Cerebellar nuclear complex (tissue), 1 donor: ENCODE data around the gene CAPN6.

Experiments
- DNase-seq, 2 experiments: peaks; one replicate each; lab custom pipeline; 2025; lab: John Stamatoyannopoulos, UW

The CAPN6 gene

DNA sequence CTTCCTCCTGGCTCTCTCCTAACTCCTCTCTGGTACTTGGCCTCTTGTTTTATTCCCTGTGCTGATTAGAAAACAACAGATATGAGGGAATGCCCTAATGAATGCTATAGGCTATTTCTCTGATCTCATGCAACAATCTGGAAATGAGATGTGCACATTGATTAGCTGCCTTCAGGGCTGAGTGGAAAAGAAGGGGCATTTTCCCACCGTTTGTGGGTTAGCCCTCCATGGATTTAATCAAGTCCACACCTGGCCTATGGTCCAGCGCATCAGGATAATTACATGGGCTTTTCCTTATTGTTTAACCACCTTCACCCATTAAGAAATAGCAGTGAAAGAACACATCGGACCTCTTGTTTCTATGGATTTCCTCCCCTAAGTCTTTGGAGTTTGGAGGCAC lies 70.0 kb downstream of the CAPN6 start:
- no peak for DNase-seq

- no peak for DNase-seq
These were observed 70.8 kb downstream of the CAPN6 start for GRCh38 chrX:111199505-111199904.
